Stimulated activated CD8-positive, alpha-beta memory T cell treated with anti-CD3 and anti-CD28 coated beads, Interleukin-15, amount 100 ng/mL, for 4 hours (primary cell): Measurements from ENCODE around the gene FER.

Experiments used
- DNase-seq, 2 donors: peaks; one replicate each; pipeline ENCODE4 v3.0.0-alpha.2; 2020; ENCODE audit warnings: low read depth in 2 of 2

The FER gene

DNA sequence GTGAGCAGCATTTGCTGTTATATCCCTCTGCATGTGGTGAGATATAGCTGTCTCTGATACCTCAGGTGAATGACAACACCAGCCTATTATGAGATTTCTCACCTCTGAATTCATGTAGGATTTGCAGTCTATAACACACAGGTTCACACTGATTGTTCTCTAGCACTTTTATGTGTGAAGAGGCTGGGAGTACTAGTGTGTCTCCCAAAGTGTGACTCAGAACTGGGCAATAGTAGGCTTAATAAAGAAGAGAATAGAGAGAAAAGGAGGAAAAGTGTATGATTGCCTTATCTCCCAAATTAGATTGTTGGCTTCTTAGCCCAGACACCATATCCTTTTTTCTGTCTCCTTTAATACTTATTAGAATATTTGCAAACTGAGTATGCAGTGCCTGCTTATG is 430.1 kb downstream of the FER start:
- DNase-seq: no peak

DNA sequence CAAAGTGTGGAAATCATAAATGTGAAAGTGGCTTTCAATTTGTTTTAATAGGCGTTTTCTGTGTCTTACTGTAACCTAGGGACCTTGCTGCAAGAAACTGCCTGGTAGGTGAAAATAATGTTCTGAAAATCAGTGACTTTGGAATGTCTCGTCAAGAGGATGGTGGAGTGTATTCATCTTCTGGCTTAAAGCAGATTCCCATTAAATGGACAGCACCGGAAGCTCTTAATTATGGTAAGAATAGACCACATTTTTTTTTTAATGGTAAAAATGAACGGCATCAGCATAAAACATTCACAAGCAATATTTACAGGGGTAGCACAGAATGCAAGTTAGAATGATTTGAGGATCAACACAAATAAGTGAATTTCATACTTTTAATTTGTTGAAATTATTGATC is 433.0 kb downstream of the FER start:
- DNase-seq: no peak

DNA sequence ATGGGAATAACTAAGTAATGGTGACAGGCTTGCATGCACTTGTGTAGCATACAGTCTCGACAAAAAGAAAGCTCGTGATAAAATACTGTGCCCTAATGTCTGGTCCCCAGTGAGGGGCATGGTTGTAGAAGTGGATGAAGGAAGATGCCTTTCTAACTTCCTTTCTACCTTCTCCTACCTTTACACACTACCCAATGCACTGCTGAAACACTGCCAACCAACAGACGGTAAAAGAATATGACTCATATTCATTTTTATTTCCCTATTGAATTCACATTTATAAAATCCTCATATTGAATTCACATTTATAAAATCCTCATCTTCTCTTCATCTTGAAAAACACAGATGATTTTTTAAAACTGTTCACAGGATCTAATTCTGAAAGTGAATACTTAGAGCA is 439.1 kb downstream of the FER start:
- DNase-seq: no peak

DNA sequence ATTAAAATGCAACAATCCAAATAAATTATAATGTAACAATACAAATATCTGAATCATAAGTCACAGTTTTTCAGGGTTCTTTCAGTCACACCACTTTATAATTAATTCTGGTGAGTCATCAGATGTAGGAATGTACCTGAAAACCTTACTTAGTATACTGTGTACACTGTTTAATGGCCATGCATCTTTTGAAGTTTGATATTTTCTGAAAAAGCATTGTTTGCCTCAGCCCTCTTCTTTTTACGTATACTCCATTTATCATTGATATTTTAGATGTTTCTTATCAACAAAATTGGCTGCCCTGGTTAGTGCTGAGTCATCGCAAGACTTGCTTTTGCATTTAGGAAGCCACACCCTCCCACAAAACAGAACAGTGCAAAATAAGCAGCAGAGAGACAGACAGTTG is 443.5 kb downstream of the FER start:
- DNase-seq: no peak

DNA sequence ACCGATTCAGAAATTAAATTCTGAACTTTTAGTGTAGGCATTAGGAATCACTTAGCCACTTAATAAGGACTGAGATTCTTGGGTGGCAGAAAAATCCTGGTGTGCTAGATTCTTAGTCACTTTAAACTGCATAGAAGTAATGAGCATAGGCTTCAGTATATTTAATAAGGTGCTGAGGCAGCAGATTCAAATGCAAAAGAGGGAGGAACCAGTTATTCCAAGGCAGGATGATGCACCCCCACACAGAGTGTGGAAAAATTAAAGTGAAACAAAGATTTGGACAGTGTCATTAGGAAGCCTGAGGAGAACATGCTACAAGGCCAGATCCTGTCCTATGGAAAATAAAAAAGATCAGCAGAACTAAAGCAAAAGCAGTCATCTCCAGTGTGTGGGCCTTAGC is 444.3 kb downstream of the FER start:
- no peak for DNase-seq

DNA sequence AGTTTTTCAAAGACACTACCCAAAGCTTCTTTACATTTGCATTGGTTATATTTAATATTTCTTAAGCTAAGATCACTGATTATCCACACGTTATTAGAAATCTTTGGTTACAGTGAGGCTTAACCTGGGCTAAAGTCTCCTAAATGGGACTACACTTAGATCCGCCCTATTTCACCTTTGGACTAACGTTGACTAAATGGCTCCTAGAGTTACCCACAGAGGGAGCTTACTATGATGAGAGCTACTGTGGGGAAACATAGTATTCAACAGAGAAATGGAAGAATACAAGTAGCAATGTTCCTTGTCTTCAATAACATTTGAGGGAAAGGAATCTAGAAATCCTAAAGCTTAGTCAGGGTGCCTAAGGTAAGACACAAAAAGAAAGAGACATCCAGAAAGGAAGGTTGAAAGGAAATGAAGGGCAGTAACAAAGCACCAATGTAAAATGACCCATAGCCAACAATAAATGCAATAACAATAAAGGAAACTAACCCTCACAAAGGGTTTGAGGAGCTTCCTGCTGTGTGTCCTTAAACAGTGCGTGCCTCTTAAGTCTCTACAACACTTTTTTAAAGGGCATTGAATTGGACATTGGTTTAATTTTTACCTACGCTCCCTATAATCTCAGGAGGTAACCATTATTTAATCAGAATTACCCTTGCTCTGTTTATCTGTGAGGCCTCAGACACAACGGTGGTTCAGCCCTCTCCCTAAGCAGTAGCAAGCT is 445.0 kb downstream of the FER start:
- no peak for DNase-seq

DNA sequence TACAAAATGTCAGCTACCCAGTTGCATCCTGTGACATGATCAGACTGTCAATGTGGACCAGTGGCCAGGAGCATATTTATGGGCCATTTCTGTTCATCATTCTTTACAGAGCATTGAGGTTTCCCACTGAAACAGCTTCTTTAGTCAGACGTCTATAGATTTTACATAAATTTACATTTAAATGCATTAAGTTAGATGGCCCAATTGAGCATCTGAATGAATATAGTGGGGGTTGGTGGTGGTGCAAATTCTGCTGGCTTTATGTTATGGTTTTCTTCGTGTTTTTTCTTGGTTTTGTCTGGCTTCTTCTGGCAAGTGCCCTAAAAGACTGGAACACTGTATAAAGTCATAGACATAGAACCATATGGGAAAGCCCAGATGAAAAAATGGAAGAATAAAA is 448.0 kb downstream of the FER start:
- DNase-seq: no peak

DNA sequence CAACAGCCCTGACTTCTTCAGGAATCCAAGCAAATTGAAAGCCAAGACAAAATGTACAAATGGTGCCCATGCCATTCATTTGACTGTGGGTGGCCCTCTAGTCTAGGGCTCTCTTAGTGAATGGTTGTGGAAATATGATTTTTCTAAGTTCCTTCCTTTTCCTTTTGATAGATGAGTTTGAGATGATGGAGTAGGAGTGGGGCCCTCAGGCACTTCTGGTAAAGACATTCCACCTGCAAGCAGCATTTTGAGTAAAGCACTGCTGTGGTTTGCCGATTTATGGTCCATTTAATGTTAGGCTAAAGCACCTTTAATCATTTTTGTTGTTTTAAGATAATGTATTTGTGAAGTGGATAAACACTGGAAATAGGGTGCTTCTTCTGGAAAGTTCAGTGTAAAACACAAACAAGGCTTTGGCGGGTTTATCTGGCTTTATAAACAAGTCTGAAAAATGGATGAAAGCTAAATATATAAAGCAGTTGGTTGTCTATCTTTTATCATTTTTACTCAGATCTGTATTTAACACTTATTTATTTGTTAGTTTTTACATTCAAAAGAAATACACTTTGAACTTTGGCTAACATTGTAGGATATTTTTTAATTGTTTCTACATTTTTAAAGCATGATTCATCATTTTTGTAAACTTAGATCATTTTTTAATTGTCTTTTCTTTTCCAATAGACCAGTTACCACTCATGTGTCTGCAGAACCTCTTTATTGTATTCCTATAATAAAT is 448.6 kb downstream of the FER start:
- DNase-seq: no peak

DNA sequence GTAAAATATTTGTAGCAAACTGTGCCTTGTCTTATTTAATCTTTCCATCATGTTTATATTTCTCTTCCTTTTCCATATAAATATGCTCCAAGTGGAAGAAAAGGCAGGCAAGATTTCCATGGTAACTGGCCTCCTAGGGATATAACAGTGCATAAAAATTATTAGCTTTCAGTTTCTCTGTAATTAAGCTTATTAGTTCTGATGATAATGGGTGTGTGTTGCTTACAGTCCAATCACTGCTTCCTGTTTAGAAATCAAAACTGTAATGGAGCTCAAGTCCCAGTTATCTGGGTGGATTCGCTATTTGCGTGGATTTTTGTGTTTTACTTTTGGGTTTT is 449.1 kb downstream of the FER start:
- DNase-seq: no peak

DNA sequence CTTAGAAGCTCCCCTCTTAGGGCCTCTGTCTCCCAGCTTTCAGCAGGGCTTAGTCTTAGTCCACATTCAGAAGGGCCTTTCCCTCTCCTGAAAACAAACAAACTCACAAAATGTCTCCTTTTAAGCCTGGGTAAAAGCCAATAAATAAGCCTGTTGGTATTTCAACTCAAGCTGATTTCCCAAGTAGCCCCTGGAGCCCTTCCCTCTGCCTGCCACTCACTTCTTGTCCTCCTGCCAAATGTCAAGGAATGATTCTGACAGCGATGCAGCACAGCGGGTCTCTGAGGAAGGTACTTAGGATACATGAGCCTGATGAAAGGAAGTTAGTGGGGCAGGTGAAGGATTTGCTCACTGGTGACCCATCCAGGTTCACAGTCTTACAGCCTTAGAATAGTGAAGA is 451.6 kb downstream of the FER start:
- DNase-seq: no peak

DNA sequence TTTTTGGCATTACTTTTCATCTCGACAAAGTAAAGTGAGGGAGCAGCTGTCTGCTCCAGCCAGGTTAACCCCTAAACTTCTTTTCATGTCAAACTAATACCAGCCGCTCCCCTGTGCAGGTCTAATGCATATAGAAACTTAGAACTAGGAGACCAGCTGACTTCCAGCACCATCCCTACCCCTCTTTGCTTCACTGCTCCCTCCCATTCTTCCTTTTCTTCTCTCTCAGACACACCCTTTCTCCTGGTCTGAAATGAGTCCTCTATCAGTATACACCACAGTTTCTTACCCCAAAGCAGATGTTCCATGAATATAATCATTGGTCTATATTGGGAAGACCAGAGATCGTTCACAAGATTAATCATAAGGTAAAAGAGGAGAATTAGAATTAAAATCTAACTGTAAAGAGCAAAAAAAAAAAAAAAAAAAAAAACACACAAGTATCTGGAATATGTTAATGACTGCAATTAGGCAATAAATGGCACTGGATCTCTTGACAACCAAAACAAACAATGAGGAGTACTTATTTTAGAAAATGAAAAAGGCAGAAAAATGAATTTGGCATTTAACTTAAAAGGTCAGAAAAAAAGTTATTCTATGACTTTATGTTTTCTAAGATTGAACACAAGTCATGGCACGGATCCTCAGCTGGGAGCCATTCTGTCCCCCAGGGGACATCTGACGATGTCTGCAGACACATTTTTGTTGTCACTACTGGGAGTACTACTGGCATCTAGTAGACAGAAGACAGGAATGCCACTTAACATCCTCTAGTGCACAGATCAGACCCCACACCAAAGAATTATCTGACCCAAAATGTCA is 452.3 kb downstream of the FER start:
- DNase-seq: no peak

DNA sequence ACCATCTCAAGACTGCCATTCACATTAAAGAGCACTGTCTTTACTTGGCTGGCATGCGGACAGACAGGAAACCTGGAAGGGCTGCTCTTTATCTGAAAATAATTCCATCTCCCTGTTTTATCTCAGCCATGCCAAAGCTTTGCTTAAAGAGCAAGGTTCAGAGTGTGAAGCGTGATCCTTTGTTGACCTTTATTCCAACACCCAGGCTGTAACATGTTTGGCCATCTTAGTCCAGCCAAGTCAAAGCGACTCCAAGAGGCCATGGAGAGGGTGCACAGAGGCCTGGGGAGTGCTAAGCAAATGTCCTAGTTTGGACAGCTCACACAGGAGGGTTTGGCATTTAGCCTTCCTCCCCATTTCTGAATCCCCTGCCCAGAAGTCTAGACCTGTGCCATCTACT is 467.3 kb downstream of the FER start:
- no peak for DNase-seq

DNA sequence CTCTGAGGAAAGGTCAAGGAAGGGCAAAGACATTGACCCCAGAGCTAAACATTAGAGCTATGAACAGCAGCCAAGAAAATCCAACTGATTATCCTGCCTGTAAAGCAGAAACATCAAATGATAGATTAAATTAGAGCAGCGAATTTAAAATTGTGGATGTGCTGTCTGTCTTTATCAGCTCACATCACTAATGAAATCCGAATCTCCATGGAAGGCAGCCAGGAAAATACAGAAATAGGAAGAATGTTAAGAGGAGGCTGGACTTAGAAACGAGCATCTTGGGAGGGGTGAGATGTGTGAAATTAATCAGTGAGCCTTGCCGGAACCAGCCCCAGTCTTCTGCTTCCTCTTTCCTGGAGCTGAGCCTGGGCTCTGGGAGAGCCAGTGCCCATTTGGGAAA is 471.1 kb downstream of the FER start:
- DNase-seq: no peak

DNA sequence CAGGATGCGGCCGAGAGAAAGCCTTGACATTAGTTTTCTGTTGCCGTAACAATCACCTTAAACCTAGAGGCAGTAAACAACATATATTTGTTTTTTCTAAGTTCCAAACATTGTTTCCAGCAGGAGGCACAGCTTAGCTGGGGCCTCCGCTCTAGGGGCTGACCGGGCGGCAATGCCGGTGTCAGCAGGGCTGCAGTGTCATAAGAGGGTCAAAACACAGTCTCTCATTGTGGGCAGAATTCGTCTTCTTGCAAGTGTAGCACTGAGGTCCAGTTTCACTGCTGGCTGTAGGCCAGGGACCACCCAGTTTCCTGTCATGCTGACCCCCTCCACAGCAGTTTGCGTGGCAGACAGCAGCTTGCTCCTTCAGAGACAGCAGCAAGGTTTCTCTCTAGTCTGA is 475.8 kb downstream of the FER start:
- no peak for DNase-seq

DNA sequence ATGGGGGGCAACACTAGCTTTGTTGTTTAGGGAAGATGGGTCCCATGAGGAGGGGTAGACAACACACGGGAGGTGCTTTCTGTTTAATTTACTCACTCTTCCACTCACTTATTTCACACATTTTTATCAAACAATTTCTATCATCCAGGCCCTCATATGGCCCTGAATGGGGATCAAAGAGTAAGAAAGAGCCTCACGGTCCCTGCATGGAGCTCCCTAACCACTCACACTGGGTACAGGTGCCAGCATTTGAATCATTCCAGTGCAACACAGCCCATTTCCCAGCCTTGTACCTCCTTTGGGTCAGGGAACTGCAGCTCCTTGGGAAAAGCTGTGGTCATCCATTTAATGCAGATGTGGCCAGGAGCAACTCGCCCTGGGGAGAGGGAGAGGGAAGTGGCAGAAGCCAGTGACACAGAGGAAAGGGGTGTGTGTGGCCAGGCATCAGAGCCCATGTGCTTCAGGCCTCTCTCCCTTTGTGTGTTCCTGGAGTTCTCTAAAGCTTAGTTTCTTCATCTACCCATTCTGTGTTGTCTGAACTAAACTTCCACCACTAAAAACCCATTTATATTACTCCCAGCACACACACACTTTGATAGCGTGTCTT is 476.7 kb downstream of the FER start:
- DNase-seq: no peak

DNA sequence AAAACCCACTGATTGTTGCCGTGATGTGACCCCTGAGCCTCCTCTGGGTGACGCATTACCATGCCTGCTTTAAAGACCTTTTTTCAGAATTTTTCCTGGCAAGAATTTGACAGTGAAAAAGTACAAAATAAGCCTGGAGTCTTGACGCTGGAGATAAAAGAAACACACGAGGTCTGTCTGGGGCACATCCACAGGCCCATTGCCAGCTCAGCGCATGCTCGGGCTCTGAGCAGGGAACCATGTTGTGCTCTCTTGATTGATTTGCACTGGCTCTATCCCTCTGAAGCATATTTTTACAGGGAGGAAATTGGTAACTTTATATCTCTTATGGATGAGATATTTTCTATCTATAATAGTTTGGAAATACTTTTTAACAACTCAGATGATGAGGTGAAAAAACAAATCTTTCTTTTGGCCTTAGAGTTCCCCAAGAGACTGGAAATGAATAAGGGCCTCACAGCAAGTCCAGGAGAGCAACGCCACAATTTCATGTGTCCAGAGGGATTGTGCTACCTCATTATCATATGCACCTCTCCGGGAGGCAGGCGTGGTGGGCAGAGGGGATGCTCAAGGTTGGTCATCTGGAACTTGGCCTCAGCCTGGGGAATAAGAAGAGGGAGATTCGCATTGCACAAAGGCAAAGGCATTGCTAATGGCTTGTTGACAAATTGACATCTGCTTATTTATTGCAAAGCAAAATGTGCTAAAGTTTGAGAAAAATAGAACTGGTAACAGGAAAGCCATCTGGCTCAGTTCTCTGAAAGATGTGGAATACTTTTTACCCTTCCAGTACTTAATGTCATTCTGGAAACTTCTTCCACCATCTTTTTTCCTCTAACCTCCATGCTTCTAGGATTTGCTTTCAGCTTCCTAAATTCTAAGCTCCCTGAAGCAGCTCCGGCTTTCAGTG is 478.3 kb downstream of the FER start:
- DNase-seq: no peak

DNA sequence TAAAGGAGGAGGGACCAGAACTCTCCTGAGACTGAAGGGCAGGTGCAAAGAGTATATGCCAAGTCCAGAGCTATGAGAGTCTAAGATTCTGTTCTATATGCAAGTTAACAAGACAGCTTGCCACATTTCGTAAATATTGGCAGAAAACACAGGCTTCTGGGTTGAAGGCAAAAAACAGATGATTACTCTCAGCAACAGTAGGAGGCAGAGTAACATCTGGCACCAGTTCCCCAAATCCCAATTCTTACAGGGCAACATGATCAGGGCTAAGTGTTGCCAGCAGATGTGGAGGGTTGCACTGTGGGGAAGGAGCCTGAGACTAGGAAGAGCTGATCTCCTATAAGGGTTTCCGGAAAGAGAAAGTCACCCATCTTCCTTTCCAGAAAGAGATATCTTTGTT is 482.7 kb downstream of the FER start:
- no peak for DNase-seq

DNA sequence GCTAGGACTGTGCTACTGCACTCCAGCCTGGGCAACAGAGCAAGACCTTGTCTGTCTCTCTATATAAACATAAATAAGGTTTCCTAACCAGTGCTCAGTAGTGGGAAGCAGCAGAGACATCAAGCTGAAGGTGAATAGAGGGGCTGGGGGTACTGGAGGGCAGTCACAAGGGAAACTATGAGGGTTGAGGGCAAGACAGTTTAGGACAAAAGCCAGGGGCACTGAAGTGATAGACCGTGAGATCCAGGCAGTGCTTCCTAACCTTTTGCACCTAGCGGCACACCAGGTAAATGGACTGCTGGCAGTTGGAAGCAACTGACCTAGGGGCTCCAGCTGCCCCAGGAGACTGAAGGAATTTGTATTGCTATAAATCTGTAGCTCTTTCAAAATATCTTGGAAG is 483.6 kb downstream of the FER start:
- DNase-seq: no peak

DNA sequence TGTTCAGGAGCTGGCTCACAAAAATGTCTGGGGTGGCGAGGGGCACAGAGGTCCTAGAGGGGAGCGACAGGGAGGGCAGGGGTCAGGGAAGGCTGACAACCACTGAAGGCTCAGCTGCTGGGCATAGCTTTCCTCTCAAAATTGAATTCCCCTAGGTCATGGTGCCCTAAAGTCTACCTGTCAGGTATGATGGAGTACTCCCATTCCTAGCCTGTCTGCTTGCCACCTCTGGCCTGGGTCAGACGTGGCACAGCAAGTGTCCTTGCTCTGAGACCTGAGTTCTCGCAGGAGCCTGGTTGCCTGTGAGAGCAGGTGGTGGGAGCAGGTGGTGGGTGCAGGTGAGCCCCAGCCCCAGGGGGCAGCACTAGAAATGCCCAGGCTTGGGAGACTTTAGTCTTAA is 486.7 kb downstream of the FER start:
- no peak for DNase-seq

DNA sequence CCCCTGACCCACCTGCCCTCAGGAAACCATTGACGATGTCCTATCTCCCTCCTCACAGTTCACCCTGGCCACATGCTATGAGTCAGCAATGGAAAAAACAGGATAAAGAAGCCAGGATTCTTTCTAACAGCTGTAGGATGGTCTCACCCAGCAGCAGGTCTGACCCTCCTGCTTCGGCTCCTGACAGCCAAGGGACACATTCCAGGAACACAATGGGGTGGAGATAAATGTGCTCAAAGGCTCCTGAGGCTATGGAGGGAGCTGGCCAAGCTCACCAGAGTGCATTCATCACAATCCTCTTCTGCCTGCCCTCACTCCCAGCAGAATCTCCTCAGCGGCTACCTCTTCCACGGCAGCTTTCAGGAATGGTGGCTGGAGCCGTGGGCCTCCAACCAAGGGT is 491.8 kb downstream of the FER start:
- DNase-seq: no peak

DNA sequence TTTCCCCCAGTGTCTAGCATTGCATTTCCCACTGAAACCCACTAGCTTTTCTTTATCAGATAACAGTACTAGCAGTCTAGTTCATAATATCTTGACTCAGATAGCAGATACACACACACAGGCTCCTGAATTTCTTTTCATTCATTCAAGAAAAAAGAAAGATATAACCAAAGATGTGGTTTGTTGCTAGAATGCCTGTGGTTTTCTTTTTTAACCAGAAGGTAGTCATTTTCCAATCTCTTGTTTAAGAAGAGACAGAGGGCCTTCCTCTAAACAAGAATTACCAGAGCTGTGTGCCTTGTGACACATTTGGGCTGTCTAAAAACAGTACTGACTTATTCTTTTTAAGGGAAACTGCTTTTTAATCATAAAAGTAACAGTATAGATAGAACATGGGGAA is 494.8 kb downstream of the FER start:
- no peak for DNase-seq

DNA sequence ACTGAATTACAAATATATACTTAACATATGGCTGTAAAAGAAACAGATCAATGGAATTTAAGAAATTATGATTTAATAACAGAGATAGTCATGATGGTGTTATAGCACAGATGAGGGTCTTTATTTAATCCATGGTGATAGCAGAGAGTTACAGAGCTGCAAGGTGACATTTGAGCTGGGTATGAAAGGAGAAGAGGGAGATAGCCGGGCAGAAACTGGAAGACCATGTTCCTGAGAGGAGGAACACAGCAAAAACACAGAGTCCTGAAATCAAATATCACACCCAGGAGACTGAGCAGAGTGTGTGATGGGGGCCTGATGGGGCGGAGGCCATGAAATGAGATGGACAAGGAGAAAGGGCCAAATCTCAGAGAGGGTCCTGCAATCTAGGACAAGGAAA is 498.7 kb downstream of the FER start:
- no peak for DNase-seq
